Mucosa of descending colon (tissue), 3 donors: ENCODE data around the gene MREG. TPM values are rescaled to one million over a fixed set of nuclear protein-coding genes. Genes with fewer than 3 reads are reported as not detected.

Source experiments
- ATAC-seq: fragments of 200-7000 bp; cut with Tn5 transposase; one replicate; pipeline ENCODE4 v1.9.1; 2020; ENCODE audit warnings: mild to moderate bottlenecking, moderate library complexity
- DNase-seq, 3 donors: peaks; one replicate each; pipeline ENCODE4 v3.0.0-alpha.2; 2020
- H3K36me3 ChIP-seq: fragments of 200-600 bp; one replicate; pipeline ENCODE4 v1.8.0; 2021; ENCODE audit warnings: low read depth, mild to moderate bottlenecking
- H3K4me1 ChIP-seq: fragments of 200-600 bp; one replicate; pipeline ENCODE4 v1.8.0; 2021; ENCODE audit warnings: low read depth, mild to moderate bottlenecking
- H3K4me3 ChIP-seq: fragments of 200-600 bp; one replicate; pipeline ENCODE4 v1.8.0; 2021; ENCODE audit warnings: mild to moderate bottlenecking
- H3K9me3 ChIP-seq: fragments of 200-600 bp; one replicate; pipeline ENCODE4 v1.8.0; 2021; ENCODE audit warnings: mild to moderate bottlenecking
- intact Hi-C, 2 donors: fragments of 100-400 bp; cut with DNase I in 1 of 2; cut with micrococcal nuclease in 1 of 2; formaldehyde crosslinking; loops; one replicate each; pipeline versions ENCODE4 v1.11.0 to v1.11.1; 2022; cut with DNase I, micrococcal nuclease
- total RNA-seq, 3 donors: library from RNA; stranded (reverse); fragmentation: NEBNext Ultra II Directional in 2 of 3; extraction: Animal tissue kit (Norgen Biotek cat#: 25700) in 2 of 3; gene quantifications; one replicate each; pipeline versions ENCODE4 v1.2.1 to v1.2.4, GENCODE V29; 2021 to 2023
- TF ChIP-seq, protein P1 (sequence below): fragments of 200-600 bp; IDR thresholded peaks from one replicate; pipeline ENCODE4 v1.8.0; 2022; ENCODE audit warnings: antibody characterized with exemption, mild to moderate bottlenecking
- donor health status: DM: no; HTN: no; CAD: no; lungs with moderate emphysema.
- donor health status: DM: no; HTN: no; CAD: no.
- donor health status: DM: no; HTN: yes; CAD: no.

The MREG gene
- total RNA-seq, 3 donors from 2014 or later, result 5.7 to 10.9 (median 8.5) TPM

GRCh38 chr2:215969131-215969841, 44.1 kb downstream of the MREG start:
- peak; percentile 56 for ATAC-seq
- TF ChIP-seq, protein P1, sequence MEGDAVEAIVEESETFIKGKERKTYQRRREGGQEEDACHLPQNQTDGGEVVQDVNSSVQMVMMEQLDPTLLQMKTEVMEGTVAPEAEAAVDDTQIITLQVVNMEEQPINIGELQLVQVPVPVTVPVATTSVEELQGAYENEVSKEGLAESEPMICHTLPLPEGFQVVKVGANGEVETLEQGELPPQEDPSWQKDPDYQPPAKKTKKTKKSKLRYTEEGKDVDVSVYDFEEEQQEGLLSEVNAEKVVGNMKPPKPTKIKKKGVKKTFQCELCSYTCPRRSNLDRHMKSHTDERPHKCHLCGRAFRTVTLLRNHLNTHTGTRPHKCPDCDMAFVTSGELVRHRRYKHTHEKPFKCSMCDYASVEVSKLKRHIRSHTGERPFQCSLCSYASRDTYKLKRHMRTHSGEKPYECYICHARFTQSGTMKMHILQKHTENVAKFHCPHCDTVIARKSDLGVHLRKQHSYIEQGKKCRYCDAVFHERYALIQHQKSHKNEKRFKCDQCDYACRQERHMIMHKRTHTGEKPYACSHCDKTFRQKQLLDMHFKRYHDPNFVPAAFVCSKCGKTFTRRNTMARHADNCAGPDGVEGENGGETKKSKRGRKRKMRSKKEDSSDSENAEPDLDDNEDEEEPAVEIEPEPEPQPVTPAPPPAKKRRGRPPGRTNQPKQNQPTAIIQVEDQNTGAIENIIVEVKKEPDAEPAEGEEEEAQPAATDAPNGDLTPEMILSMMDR, result no peak

GRCh38 chr2:215968499-215968898, 44.9 kb downstream of the MREG start:
- Histone ChIP-seq H3K4me1 (no peaks in the 10 kb centered on the region), H3K9me3 (no peaks in the 10 kb centered on the region), H3K36me3 (no peaks in the 10 kb centered on the region), H3K4me3 (no peak overlapping the region)
- TF ChIP-seq, protein P1, result no peak
- intact Hi-C loops, result no loop called here
- ATAC-seq (no peak), DNase-seq (no peak)

More at GRCh38 chr2:215969131-215969841, 44.1 kb downstream of the MREG start:
- intact Hi-C loops, result no loop called here
- H3K4me3 ChIP-seq, result no peak overlapping the region
- no peaks in the 10 kb centered on the region for H3K9me3 ChIP-seq
- no peaks in the 10 kb centered on the region for H3K36me3 ChIP-seq
- peaks cover 2% of the 10 kb centered on the region for H3K4me1 ChIP-seq
- DNase-seq, result no peak

DNA sequence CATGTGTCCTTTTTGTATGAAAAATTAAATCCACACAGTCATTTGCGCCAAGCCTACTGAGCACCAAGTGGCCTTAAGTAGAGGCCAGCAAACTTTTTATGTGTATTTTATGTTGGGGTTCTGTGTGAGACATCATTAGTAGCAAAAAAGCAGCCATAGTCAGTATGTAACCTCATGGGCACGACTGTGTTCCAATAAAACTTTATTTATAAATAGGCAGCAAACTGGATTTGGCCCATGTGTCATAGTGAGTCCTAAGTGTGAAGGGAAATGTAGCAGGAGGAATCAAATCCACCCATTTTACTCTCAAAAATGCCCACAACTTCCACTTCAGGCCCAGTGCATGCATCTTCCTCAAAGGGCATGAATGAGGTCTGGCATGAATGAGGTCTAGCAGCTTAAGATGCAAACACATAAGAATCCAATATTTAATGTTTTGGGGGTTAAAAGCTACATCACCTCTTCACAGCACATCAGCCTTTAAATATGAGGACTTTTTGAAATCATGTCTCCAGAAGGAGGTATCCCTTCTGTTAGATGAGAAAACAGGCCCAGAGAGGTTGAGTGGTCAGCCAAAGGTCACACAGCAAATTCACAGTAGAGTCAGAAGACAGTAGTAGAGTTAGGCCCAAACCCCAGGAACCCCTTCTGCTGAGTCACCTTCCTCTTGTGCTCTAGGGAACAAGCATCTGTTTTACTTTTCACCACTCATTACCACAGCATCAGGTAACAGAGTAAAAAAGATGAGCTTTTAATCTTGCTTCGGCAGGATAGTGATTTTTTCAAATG, 45.6 kb downstream of the MREG start:
- intact Hi-C loops, result no loop called here
- Histone ChIP-seq H3K9me3 (no peaks in the 10 kb centered on the region), H3K36me3 (no peaks in the 10 kb centered on the region), H3K4me1 (no peaks in the 10 kb centered on the region), H3K4me3 (no peak overlapping the region)
- ATAC-seq (no peak), DNase-seq (no peak)
- TF ChIP-seq, protein P1, result no peak

GRCh38 chr2:215966951-215967350, 46.4 kb downstream of the MREG start:
- no peaks in the 10 kb centered on the region for H3K36me3 ChIP-seq
- H3K9me3 ChIP-seq, result no peaks in the 10 kb centered on the region
- intact Hi-C loops, result no loop called here
- H3K4me1 ChIP-seq, result no peaks in the 10 kb centered on the region
- DNase-seq (no peak), ATAC-seq (no peak)
- TF ChIP-seq, protein P1, result no peak
- H3K4me3 ChIP-seq, result no peak overlapping the region

GRCh38 chr2:215966274-215966673, 47.1 kb downstream of the MREG start:
- DNase-seq (no peak), ATAC-seq (no peak)
- no peaks in the 10 kb centered on the region for H3K36me3 ChIP-seq
- intact Hi-C loops, result no loop called here
- no peak overlapping the region for H3K4me3 ChIP-seq
- H3K4me1 ChIP-seq, result no peaks in the 10 kb centered on the region
- TF ChIP-seq, protein P1, result no peak
- H3K9me3 ChIP-seq, result no peaks in the 10 kb centered on the region
